Endometrial microvascular endothelial cells (primary cell): ENCODE measurements around the gene ZNF385C. TPM values are rescaled to one million over a fixed set of nuclear protein-coding genes. Genes with fewer than 3 reads are reported as not detected.

Source experiments
- in situ Hi-C: cut with HindIII; loops from 2 replicates; pipeline ENCODE4 v1.10.0; 2017; ENCODE audit warnings: low sequenced_read_pairs, low pct_unique_long_range_greater_than_20kb; ENCODE audit errors: inconsistent ontology term
- total RNA-seq: library from RNA; depleted of rRNA; stranded (reverse); fragments of >200 nt; gene quantifications from one replicate; pipeline ENCODE4 v1.2.3, GENCODE V29; 2015; ENCODE audit errors: inconsistent ontology term

The ZNF385C gene
- total RNA-seq, 1 donor from 2014 or later = 0.19 TPM

DNA sequence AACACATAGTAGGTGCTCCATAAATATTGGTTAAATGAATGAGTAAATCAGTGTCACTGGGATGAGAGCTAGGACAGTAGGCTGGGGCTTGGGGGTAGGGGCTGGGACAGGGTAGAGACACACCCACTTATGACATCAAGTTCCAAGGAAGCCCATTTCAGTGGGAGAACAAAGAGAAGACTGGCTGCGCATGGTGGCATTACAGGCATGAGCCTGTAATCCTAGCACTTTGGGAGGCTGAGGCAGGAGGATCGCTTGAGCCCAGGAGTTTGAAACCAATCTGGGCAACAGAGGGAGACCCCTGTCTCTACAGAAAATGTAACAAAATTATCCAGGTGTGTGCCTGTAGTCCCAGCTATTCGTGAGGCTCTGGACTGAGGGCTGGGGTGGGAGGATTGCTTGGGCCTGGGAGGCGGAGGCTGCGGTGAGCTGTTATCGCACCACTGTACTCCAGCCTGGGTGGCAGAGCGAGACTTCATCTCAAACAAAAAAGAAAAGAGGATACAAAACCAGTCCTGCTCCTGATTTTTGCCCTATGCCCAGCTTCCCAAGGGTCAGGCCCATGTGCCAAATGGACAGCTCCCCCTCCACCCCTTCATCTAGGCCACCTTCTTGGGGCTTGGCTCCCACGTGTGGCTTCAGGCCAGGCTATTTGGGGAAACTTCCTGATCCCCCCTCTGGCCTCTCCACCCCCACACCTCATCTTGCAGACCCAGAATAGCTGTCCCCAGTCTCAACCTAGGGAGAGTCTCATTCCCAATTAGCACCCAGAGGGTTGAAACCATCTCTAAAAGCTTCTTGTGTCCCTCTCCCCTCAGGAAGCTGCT, 7.1 kb downstream of the ZNF385C start:
- in situ Hi-C loops = no loop called here

DNA sequence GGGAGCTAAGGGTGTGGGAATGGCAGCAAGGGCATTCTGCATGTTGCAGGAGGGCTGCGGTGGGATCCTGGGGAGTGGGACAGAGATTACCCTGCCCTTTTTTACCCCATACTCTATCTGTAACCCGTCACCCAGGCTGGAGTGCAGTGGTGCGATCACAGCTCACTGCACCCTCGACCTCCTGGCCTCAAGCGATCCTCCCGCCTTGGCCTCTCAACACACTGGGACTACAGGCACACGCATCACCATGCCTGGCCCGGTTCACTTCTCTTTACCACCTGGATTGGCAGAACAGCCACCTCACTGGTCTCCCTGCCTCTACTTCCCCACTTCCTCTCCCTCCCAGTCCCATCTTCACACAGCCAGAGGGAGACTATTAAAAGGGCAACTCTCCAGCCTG, 9.5 kb downstream of the ZNF385C start:
- in situ Hi-C loops = no loop called here

DNA sequence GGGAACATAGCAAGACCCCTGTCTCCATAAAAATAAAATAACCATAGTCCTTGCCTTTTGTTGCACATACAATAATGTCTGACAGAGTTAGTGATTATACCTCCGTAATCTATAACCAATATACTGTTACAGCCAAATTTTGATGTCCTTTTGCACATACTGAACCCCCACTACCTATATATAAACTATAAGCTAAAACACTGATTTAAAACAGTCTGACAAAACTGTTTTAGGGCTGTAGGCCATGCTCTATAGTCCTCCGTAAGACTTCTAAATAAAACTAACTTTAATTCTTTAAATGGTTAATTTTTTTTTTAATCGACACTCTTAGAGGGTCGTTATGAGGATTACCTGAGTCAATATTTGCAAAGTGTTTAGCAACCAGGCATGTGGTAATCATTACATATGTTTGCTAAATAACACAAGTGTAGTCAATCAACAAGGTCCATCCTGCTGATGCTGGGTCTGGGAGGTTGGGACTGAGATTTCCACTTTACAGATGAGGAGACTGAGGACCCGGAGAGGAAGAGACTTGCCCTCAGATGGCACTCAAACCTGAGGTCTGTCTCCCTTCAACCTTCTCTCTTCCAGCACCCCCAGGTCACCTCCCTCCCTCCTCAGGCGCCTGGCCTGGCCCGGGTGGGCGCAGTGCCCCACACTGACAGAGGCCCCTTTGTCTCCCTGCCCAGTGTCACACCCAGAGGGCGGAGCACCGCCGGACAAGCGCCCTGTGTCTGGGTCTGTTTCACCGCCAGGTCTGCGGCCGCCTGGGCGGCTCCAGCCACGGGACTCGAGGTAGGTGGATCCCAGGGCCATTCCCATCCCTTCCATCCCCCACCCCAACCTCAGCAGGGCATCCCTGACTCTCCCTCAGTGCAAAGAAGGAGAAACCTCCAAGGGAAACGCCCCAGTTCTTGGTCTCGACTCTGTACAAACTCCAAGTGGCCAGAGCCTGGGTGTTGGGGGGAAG, 10.3 kb downstream of the ZNF385C start:
- in situ Hi-C loops = no loop called here

DNA sequence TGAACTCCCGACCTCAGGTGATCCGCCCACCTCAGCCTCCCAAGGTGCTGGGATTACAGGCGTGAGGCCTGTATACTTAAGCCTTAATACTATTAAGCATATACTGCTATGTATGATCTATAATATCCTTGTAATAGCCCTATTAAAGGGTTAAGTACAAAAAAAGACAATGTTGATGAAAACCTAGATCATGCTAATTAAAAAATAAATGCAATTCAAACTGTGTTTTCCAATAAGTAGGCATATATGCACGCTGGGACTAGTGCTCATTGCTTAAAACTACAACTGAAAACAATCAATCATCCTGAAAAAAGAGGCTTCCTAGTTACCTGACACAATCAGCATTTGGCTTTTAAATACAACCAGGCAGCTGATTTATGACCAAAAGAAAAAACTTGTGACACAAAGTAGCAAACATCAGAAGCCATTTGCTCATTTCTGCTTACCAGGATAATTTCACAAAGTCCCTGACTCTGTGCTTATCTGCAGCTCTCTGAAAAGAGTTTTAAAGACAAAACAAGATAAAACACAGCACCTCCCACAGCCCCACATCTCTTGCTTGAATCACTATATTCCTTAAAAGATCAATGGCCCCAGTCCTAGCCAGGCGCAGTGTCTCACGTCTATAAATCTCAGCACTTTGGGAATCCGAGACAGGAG, 11.1 kb downstream of the ZNF385C start:
- in situ Hi-C loops = no loop called here

DNA sequence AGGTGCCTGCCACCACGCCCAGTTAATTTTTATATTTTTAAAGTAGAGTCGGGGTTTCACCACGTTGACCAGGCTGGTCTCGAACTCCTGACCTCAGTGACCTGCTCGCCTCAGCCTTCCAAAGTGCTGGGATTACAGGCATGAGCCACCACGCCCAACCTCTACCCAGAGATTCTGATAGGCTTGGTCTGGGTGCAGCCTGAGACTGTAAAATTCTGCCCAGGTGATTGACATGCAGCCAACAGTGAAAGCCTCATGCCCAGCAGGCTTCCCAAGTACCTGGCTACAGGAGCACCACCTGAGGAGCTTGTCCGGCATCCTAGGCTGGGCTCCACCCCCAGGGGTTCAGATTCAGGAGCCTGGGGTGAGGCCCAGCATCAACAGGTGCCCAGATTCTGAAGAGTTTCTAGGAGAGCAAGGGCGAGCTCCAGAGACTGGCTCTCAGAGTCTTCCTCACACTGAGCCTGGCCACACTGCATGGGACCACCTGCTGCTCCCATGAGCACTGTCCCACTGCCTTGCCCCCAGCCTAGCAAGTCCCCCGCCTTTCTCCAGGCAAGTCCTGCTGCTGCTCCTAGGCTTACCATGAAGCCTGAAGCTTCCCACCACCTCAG, 16.6 kb downstream of the ZNF385C start:
- in situ Hi-C loops = no loop called here

DNA sequence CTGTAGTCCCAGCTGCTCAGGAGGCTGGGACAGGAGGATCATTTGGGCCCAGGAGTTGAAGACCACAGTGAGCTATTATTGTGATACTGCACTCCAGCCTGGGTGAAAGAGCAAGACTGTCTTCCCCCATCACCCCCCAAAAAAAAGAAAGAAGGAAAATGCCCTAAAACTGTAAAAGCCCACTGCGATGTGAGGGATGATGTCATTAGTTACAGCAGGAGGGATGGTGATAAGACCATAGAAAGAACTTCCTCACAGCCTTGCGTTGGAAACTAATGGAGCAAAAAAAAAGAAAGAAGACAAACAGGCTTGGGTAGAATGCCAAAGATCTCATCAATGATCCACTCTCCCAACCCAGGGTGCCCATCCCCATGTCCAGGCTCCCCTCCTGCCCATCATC, 18.7 kb downstream of the ZNF385C start:
- in situ Hi-C loops = no loop called here

DNA sequence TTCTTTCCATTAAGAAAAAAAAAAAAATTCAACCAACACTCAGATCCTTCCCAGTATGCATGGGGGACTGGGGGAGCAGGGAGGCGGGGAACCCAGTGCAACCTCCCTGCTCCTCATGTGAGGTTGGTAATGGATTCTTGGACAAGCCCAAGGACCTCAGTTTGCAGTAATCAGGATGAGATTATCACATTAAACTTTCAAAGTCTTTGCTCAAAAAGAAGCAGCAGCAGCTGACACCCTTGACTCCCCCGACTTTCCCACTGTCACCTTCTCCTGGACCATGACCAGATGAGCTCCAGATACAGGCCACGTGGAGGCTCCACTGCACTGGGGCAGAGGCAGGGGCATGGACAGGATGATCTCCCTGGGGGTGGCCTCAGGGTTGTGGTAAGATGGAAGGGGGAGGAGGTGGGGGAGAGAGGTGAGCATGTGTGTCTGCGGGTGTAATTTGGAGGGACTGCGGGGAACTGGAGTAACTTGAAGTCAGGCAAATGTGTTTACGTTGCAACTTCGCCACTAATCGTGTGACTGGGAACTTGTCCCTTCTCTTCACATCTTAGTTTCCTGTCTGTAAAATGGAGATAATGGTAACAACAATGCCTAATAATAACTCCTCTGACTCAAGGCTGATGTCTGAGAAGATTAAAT, 19.8 kb downstream of the ZNF385C start:
- in situ Hi-C loops = no loop called here

DNA sequence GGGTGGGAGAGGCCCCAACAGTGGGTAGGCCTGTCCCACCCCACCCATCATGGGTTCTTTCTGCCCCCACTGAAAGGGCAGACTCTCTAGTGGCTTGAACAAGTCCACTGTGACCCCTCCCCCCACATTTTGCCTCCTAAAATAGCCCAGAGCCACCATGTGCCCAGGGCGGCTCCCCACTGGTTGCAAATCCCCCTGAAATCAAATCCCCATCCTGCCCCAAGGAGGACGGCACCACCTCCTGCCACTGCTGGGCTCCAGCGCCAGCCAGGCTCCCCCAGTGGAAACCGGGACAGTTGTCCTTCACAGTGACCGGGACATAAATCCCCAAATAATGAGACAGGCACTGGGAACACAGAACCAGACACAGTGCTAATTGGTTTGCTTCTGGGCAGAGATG, 20.5 kb downstream of the ZNF385C start:
- in situ Hi-C loops = no loop called here

DNA sequence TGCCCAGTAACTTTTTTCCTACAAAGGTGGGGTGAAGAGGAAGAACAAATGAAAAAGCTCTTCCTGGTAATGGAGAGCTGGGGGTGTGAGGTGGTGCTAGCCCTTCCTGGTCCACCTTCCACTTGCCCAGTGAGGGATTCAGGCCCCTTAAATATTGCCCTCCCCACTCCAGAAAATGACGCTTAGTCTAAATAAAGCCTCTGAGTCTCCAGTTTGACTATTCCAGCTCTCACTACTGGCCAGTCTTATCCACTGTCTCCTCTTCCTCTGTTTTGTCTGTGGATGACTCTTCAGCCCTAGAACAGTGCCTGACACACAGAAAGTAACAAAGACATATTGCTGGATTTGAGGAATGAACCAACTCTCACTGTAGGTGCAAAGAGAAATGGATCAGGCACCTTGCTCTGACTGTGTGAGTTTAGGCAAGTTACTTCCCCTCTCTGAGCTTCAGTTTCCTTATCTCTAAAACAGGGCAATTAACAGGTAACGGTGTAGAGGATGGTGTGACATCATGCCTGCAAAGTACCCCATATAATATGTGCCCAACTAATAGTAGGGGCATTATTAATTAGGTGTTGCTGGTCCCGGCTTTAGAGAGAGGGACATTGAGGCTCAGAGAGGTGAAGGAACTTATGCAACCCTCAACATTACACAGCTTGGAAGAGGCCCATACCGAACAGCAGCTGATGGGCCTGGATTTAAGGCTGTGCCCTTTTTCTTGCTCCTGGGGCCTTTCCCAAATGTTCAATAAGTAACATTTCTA, 21.3 kb downstream of the ZNF385C start:
- in situ Hi-C loops = no loop called here

DNA sequence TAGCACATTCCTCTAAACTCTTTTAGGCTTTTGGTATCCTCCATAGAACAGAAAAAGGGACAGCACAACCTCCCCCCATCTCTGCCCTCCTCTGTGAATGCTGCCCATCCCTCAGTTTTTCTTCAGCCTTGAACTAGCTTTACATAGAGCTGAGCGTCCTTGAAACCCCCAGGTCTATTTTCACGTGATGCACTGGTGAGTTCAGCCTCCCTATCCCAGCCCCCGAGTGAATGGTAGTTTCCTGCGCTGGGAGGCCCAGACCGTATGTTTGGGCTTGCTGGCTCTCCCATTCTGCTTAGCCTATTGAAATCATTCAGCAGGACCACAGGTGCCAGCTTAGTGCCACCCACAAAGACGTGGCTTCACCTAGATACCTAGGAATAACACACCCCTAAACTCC, 22.5 kb downstream of the ZNF385C start:
- in situ Hi-C loops = no loop called here

DNA sequence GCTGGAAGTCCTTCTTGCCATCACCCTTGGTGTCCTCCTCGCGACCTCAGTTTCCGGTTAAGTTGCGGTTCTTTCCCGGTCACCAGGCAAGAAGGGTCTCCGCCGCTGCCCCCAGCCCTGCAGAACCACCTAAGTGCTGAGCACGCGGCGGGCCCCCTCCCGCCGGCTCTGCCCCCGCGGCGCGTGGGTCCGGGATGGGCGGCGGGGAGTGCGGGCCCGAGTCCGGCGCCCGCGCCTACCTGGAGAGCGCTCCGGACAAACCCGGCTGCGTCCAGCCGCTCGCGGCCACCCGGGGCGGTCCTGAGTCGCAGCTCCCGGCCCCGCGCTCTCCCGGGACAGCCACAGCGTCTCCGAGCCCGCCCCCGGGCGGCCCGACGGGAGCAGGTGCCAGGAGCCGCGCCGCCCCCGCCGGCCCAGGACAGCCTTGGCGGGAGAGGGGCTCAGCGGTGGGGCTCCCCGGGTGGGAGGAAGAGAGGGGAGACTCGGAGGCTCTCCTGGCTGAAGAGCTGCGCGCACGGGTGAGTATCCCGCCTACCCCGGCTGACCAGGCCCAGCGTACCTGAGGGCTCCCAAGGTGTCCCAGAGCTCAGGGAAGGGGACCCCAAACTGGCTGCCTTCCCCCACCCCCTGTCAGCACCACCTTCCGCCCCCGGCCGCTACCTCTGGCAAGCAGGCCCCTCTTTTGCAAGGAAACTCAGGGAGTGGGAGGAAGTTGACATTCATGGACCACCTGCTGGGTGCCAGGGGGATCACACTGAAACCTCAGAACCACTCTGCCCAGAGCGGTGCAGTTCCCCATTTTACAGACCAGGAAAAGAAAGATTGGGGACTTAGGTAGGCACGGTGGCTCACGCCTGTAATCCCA, 25.7 kb downstream of the ZNF385C start:
- in situ Hi-C loops = no loop called here

DNA sequence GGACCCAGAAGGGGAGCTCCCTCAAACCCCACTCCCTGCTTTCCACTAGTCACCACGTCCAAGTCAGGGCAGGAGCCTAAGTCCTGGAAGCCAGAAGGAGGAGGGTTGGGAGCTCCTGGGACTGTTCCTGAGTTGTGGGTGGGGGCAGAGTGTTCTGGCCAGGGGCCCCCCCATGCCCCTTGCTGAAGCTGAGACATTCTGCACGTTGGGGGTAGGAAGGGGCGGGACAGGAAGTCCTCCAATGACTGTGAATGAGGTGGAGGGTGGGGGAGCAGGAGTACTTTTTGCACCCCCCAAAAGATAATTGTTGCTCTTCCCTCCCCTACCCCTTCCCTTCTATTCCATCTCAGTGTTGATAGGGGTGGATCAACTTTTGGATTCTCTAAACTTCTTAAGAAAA, 26.5 kb downstream of the ZNF385C start:
- in situ Hi-C loops = no loop called here

DNA sequence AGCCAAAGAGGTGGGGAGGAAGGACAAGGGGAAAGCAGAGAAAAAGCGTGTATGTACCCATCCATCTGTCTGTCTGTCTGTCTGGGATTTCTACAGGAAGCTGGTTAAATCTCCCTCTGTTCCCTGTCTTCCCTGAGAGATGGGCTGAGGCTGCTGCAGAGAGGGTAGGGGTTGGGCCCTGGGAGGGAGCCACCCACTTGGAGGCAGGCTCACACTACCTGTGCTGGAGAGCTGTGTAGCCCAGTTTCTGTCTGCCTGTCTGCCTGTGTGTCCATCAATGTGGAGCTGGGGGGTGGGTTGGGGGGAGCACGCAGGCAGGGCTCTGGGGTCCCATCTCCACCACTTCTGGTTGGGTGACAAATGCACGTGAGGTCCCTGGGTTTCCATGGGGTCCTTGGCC, 29.3 kb downstream of the ZNF385C start:
- in situ Hi-C loops = no loop called here

DNA sequence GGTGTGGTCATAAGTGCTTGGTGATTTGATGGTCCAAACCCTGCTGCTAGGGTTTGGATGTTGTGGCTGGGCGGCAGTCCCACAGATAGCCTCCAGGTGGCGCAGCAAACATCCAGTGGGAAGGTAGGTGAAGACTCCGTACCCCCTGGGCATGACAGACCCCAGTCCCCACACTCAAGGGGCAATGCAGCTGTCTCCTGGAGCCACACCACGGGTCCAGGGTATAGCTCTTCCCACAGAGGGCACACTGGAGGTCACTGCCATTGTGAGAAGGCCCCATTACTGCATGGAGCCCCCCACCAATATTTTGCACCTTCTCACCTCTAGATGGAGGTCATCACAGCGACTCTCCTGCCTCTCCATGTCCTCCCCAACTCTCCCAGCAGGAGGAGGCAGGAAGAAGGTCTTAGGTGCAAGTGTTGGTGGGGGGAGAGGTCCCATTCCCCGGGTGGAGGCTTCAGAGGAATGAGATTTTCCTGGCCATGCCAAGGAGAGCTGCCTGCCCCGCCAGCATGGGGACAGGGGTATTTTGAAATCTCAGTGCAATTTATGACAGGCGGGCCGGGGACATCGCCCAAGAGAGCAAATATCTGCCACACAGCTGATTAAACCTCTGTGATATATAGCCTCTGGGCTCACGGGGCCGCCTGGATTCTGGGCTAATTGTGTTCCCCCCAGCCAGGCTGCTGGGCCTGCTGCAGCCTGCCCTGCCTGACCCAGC, 30.7 kb downstream of the ZNF385C start:
- in situ Hi-C loops = no loop called here

DNA sequence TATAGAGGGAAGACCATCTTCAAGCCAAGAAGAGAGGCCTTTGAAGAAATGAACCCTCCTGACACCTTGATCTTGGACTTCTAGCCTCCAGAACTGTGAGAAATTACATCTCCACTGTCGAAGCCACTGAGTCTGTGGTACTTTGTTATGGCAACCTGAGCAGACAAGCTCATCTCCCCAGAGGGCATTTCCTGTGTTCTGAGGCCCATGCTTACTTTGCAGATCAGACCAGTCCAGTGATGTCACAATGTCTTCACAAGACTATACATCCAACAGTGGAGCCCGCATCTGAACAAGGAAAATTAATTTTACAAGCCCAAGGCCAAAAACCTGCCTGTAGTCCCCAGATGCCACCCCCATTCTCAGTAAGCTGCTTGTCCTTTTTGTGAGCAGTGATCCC, 33.1 kb downstream of the ZNF385C start:
- in situ Hi-C loops = no loop called here

DNA sequence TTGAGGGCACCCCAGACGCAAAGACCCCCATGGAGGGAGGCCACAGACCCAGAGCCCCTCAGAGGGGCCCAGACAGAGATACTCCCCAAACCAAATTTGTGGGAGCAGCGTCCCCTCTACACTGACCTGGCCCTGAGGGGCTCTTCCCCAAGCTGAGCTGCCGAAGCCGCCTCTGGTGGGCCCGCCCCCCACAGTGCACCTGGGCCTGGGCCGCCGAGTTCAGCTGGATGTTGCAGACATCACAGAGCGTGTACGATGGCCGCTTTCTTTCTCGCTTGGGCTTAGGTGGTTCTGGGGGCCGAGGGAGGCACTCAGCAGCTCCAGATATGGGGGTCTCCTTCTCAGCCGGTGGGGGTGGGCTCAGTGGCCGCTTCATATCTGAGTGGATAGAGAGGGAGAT, 35.6 kb downstream of the ZNF385C start:
- in situ Hi-C loops = no loop called here
